ENCODE results near the gene EGR1.

Gene EGR1

GRCh38 chr5:138444078-138444773 lies 21.1 kb upstream of the EGR1 start:
- Histone ChIP-seq H3K4me1 (ENCODE audit: control insufficient read depth, insufficient read depth, low read length) (peaks cover 12% of the 10 kb centered on the region), H3K27ac (ENCODE audit: low read depth, low read length) (no peak overlapping the region), H3K9ac (ENCODE audit: low read depth, low read length) (no peak overlapping the region), H3K9me3 (ENCODE audit: control insufficient read depth, insufficient read depth, low read length) (no peaks in the 10 kb centered on the region), H3K36me3 (ENCODE audit: control insufficient read depth, insufficient read depth, low read length) (no peaks in the 10 kb centered on the region), H3K27me3 (ENCODE audit: control insufficient read depth, insufficient read depth, low read length) (0 out of 2 replicates have a peak, but pooled peaks cover 3% of the 10 kb centered on the region), H3K4me3 (ENCODE audit: low read depth, low read length) (no peak overlapping the region)

GRCh38 chr5:138444774-138445546 lies 20.3 kb upstream of the EGR1 start:
- peaks cover 5% of the 10 kb centered on the region for H3K4me1 ChIP-seq (ENCODE audit: control insufficient read depth, insufficient read depth, low read length)
- H3K36me3 ChIP-seq (ENCODE audit: control insufficient read depth, insufficient read depth, low read length): no peaks in the 10 kb centered on the region
- no peak overlapping the region for H3K9ac ChIP-seq (ENCODE audit: low read depth, low read length)
- no peaks in the 10 kb centered on the region for H3K27me3 ChIP-seq (ENCODE audit: control insufficient read depth, insufficient read depth, low read length)
- no peak overlapping the region for H3K4me3 ChIP-seq (ENCODE audit: low read depth, low read length)
- H3K9me3 ChIP-seq (ENCODE audit: control insufficient read depth, insufficient read depth, low read length): no peaks in the 10 kb centered on the region
- H3K27ac ChIP-seq (ENCODE audit: low read depth, low read length): no peak overlapping the region

- H3K27me3 ChIP-seq (ENCODE audit: control insufficient read depth, insufficient read depth, low read length): no peaks in the 10 kb centered on the region
- no peaks in the 10 kb centered on the region for H3K9me3 ChIP-seq (ENCODE audit: control insufficient read depth, insufficient read depth, low read length)
- H3K4me3 ChIP-seq (ENCODE audit: low read depth, low read length): no peak overlapping the region
- no peak overlapping the region for H3K9ac ChIP-seq (ENCODE audit: low read depth, low read length)
- H3K4me1 ChIP-seq (ENCODE audit: control insufficient read depth, insufficient read depth, low read length): no peaks in the 10 kb centered on the region
- no peak overlapping the region for H3K27ac ChIP-seq (ENCODE audit: low read depth, low read length)
- no peaks in the 10 kb centered on the region for H3K36me3 ChIP-seq (ENCODE audit: control insufficient read depth, insufficient read depth, low read length)
Measured at GRCh38 chr5:138445547-138446271, 19.6 kb upstream of the EGR1 start.

- no peak overlapping the region for H3K9ac ChIP-seq (ENCODE audit: low read depth, low read length)
- H3K4me3 ChIP-seq (ENCODE audit: low read depth, low read length): no peak overlapping the region
- no peaks in the 10 kb centered on the region for H3K36me3 ChIP-seq (ENCODE audit: control insufficient read depth, insufficient read depth, low read length)
- no peaks in the 10 kb centered on the region for H3K27me3 ChIP-seq (ENCODE audit: control insufficient read depth, insufficient read depth, low read length)
- no peak overlapping the region for H3K27ac ChIP-seq (ENCODE audit: low read depth, low read length)
- H3K9me3 ChIP-seq (ENCODE audit: control insufficient read depth, insufficient read depth, low read length): no peaks in the 10 kb centered on the region
- no peaks in the 10 kb centered on the region for H3K4me1 ChIP-seq (ENCODE audit: control insufficient read depth, insufficient read depth, low read length)
Measured at GRCh38 chr5:138448070-138448469, 17.2 kb upstream of the EGR1 start.

DNA sequence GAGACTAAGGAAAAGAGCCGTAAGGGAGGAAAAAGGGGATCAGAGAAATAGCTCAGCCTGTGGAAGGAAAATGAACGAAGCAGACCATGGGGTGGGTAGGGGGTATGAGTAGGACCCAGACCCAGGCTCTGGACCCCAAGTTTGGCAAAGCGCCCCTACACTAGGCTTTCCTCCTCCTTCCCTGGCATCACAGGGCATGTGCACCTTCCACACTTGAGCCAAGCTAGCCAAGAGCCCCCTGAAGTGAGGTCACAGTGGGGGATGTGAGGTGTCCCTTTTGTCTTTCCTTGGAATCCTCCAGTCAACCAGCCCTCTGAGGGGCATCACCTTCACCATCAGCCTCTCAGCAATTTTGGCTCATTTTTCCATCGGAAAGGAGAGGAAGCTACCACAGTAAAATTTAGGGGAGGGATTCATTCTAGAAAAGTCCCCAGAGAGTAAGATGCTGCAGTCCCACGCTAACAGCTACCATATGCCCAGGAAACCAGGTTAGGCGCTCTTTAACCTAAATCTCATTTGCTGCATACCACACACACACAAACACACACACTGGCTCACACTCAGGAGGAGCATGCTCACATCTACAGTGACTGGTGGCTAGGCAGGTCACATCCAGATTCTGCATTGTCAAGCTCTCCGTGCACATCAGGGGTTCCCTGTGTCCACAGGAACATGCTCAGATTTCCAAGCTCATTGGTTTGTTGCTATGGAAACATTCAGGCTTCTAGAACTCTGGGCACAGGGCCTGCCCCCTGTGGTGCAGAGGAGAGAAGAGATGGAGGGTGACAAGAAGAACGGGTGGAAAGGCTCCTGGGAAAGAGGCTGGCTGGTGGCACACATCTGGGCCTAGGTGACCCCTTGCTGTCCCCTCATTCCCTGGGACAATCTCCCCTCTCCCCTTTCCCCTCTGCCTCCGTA lies 16.5 kb upstream of the EGR1 start:
- H3K4me3 ChIP-seq (ENCODE audit: low read depth, low read length): no peak overlapping the region
- H3K27me3 ChIP-seq (ENCODE audit: control insufficient read depth, insufficient read depth, low read length): no peaks in the 10 kb centered on the region
- no peaks in the 10 kb centered on the region for H3K9me3 ChIP-seq (ENCODE audit: control insufficient read depth, insufficient read depth, low read length)
- no peak overlapping the region for H3K27ac ChIP-seq (ENCODE audit: low read depth, low read length)
- no peaks in the 10 kb centered on the region for H3K4me1 ChIP-seq (ENCODE audit: control insufficient read depth, insufficient read depth, low read length)
- no peak overlapping the region for H3K9ac ChIP-seq (ENCODE audit: low read depth, low read length)
- H3K36me3 ChIP-seq (ENCODE audit: control insufficient read depth, insufficient read depth, low read length): no peaks in the 10 kb centered on the region

DNA sequence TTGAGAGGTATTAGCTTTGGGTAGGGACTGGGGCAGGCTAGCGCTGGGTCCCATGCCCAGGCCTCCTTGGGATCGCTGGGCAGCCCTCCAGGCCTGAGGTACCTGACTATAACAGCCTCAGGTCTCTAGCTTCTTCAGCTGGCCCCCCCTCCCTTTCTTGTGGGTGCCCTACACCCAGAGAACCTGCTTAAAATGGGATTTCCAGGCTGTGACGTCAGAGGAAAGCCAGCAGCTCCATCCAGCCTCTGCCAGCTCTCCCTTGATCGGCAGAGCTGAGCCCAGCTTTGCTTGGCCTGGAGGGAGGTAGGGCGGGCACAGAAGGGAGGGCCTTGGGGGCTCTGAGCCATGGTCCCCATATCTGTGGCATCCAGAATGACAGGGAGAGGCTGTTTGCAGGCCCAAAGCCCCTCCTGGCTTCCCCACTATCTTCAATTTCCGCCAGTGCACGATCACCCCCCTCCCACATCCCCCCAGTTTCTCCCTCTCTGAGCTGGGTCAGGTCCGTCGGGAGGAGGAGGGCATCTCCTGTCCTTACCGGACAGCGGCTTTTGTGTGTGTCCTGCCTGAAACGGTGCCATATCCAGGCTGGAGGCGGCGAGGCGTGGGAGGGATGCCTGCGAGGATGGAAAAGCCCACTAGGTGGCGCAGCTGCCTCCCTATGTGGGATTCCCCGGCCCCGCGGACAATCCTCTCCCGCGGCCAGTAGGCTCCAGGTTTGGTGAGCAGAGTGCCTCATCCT lies 15.6 kb upstream of the EGR1 start:
- Histone ChIP-seq H3K36me3 (ENCODE audit: control insufficient read depth, insufficient read depth, low read length) (no peaks in the 10 kb centered on the region), H3K4me1 (ENCODE audit: control insufficient read depth, insufficient read depth, low read length) (no peaks in the 10 kb centered on the region), H3K27ac (ENCODE audit: low read depth, low read length) (no peak overlapping the region), H3K9me3 (ENCODE audit: control insufficient read depth, insufficient read depth, low read length) (no peaks in the 10 kb centered on the region), H3K4me3 (ENCODE audit: low read depth, low read length) (no peak overlapping the region), H3K27me3 (ENCODE audit: control insufficient read depth, insufficient read depth, low read length) (no peaks in the 10 kb centered on the region), H3K9ac (ENCODE audit: low read depth, low read length) (no peak overlapping the region)

DNA sequence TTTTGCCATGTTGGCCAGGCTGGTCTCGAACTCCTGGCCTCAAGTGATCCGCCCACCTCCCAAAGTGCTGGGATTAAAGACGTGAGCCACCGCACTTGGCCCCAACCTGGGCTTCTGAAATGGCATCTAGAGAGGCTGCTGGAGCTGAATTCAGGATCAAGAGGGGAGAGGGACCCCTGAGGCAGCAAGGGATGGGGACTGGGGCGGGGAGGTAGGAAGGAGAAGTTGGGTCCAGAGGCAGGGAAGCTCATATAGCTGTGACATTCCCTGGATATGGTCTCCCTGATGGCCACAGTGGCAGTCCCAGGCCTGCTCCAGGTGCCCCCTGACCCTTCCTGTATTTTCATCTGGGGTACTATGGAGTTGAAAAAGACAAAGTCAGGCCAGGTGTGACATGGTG lies 14.3 kb upstream of the EGR1 start:
- Histone ChIP-seq H3K9me3 (ENCODE audit: control insufficient read depth, insufficient read depth, low read length) (no peaks in the 10 kb centered on the region), H3K4me1 (ENCODE audit: control insufficient read depth, insufficient read depth, low read length) (peaks cover 11% of the 10 kb centered on the region), H3K27me3 (ENCODE audit: control insufficient read depth, insufficient read depth, low read length) (no peaks in the 10 kb centered on the region), H3K36me3 (ENCODE audit: control insufficient read depth, insufficient read depth, low read length) (no peaks in the 10 kb centered on the region), H3K27ac (ENCODE audit: low read depth, low read length) (no peak overlapping the region), H3K9ac (ENCODE audit: low read depth, low read length) (no peak overlapping the region), H3K4me3 (ENCODE audit: low read depth, low read length) (no peak overlapping the region)

GRCh38 chr5:138452720-138453119 lies 12.6 kb upstream of the EGR1 start:
- no peak overlapping the region for H3K27ac ChIP-seq (ENCODE audit: low read depth, low read length)
- H3K9ac ChIP-seq (ENCODE audit: low read depth, low read length): no peak overlapping the region
- H3K36me3 ChIP-seq (ENCODE audit: control insufficient read depth, insufficient read depth, low read length): no peaks in the 10 kb centered on the region
- H3K4me3 ChIP-seq (ENCODE audit: low read depth, low read length): no peak overlapping the region
- H3K27me3 ChIP-seq (ENCODE audit: control insufficient read depth, insufficient read depth, low read length): no peaks in the 10 kb centered on the region
- no peaks in the 10 kb centered on the region for H3K9me3 ChIP-seq (ENCODE audit: control insufficient read depth, insufficient read depth, low read length)
- peaks cover 11% of the 10 kb centered on the region for H3K4me1 ChIP-seq (ENCODE audit: control insufficient read depth, insufficient read depth, low read length)

- no peak overlapping the region for H3K4me3 ChIP-seq (ENCODE audit: low read depth, low read length)
- H3K27ac ChIP-seq (ENCODE audit: low read depth, low read length): no peak overlapping the region
- no peak overlapping the region for H3K9ac ChIP-seq (ENCODE audit: low read depth, low read length)
- H3K36me3 ChIP-seq (ENCODE audit: control insufficient read depth, insufficient read depth, low read length): no peaks in the 10 kb centered on the region
- H3K9me3 ChIP-seq (ENCODE audit: control insufficient read depth, insufficient read depth, low read length): no peaks in the 10 kb centered on the region
- peaks cover 11% of the 10 kb centered on the region for H3K4me1 ChIP-seq (ENCODE audit: control insufficient read depth, insufficient read depth, low read length)
- H3K27me3 ChIP-seq (ENCODE audit: control insufficient read depth, insufficient read depth, low read length): no peaks in the 10 kb centered on the region
Measured at GRCh38 chr5:138453590-138453989, 11.7 kb upstream of the EGR1 start.

DNA sequence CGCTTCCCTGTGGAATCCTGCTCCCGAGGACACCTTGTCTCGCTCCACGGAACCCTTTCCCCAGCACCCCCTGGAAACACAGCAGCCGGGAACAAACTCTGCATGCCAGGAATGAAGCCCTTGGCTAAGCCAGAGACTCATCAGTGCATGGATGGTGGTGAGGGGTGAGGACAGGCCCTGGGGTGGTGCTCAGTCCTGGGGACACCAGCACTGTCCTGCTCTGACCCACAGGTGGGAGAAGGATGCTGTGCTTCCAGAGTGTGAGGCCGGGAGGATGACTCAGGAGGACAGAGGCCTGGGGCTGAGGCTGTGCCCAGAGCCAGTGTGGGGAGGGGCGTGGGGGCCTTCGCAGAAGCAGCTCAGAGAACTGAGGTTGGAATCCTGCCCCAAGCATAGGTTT lies 11.2 kb upstream of the EGR1 start:
- Histone ChIP-seq H3K9me3 (ENCODE audit: control insufficient read depth, insufficient read depth, low read length) (no peaks in the 10 kb centered on the region), H3K36me3 (ENCODE audit: control insufficient read depth, insufficient read depth, low read length) (no peaks in the 10 kb centered on the region), H3K4me1 (ENCODE audit: control insufficient read depth, insufficient read depth, low read length) (peaks cover 11% of the 10 kb centered on the region), H3K9ac (ENCODE audit: low read depth, low read length) (no peak overlapping the region), H3K4me3 (ENCODE audit: low read depth, low read length) (no peak overlapping the region), H3K27ac (ENCODE audit: low read depth, low read length) (no peak overlapping the region), H3K27me3 (ENCODE audit: control insufficient read depth, insufficient read depth, low read length) (no peaks in the 10 kb centered on the region)
